ENCODE data around the gene KRT9.
"Not testable (repeated sequence)": the region's sequence is repeated elsewhere in the genome, so short reads cannot be mapped to it uniquely, and the experiment has no call there.

KRT9 gene

DNA sequence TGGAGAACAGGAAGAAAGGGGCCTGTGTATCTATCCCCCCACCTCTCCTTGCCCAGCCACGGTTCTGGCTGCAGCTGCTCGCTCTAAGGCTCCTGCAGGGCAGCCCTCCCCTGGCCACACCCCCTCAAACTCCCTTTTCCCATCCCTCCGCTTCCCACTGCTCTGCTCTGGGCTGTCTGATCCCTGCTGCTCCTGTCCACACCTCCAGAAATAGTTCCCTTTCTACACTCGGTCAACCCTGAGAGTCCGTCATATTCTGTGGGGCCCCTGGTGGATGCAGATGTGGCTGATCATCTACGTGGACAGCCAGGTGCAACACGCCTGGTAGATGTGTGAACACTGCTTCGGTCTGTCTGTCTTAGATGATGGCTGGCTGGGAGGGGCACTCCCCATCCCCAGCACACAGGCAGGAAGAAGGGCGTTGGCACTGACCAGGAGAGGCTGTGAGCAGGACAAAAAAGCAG lies 24.4 kb downstream of the KRT9 start:
- no peak for DNase-seq (ENCODE audit: low read depth in 2 of 2)

DNA sequence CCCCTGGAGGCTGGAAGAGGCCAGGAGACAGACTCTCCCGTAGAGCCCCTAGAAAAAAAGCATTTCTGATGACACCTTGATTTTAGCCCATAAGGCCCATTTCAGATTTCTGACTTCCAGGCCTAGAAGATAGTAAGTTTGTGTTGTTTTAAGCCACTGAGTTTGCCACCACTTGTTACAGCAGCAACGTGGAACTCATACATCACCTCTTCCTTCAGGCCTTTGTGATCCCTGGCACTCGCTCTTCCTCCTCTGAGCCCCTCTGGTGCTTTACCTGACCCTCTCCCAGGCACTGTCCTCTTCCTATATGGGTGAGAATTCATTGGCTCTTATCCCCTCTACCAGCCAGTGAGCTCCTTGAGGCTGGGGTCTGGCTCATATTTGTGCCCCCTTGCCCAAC lies 25.0 kb downstream of the KRT9 start:
- no peak for DNase-seq (ENCODE audit: low read depth in 2 of 2)

DNA sequence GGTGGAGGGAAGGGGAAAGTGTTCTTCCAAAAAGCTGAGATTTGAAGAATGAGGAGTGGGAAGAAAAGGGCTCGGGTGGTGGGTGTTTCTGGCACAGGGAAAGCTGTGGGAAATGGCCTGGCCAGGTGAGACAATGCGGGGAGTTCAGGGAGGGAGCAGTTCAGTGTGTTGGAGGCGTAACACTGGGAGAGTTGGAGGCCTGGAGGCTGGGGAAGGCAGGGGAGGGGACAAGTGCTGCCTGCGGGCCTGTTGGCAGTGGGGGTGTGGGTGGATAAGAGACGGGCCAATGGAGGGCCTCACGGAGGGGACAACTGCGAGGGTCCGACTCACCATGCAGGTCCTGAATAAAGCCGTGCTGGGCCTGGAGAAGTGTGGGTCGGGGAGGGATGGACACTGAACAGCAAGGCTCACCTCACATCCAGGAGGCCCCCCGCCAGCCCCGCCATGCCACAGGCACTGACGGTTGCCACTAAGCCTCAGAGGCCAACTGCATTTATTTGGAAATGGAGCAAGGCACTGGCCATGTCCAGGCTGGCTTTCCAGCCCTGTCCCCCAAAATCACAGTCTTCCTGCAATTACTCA lies 25.9 kb downstream of the KRT9 start:
- DNase-seq (ENCODE audit: low read depth in 2 of 2), result no peak

DNA sequence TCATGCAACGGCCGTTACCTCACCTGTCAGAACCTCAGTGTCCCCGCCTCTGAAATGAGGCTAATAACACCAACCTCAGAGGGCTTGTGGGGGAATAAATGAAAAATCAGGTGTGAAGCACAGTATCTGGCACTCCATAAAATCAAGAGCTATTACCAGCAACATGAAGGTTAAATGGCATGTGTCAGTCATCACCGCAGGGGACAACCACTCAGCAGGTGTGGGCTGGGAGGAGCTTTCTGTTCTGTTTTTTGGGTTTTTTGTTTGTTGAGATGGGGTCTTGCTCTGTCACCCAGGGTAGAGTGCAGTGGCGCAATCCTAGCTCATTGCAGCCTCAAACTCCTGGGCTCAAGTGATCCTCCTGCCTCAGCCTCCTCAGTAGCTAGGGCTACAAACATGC lies 26.9 kb downstream of the KRT9 start:
- DNase-seq (ENCODE audit: low read depth in 2 of 2), result no peak

DNA sequence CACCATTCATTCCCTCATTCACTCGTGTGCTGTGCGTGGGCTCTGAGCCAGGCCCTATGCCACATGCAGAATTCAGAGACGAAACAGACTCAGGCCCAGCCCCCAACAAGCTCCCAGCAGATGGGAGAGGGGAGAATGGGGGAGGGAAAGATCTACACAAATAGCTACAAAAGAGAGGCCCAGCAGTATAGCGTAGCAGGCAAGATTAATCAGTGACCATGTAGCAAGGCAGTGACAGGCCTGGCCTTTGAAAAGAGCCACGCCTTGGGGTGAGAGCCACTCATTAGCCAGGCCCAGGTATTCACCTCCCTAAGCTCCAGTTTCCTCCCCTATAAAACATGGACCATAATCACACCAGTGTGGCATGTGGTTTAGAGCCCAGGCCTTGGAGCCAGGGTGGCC lies 27.4 kb downstream of the KRT9 start:
- no peak for DNase-seq (ENCODE audit: low read depth in 2 of 2)

DNA sequence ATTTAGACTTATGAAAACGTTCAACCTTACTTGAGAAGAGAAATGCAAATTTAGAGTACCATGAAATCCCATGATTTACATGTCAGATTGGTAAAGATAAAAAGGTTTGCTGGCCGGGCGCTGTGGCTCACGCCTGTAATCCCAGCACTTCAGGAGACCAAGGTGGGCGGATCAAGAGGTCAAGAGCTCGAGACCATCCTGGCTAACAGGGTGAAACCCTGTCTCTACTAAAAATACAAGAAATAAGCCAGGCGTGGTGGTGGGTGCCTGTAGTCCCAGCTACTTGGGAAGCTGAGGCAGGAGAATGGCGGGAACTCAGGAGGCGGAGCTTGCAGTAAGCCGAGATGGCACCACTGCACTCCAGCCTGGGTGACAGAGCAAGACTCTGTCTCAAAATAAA lies 29.1 kb downstream of the KRT9 start:
- not testable (repeated sequence) for DNase-seq (ENCODE audit: low read depth in 2 of 2)

DNA sequence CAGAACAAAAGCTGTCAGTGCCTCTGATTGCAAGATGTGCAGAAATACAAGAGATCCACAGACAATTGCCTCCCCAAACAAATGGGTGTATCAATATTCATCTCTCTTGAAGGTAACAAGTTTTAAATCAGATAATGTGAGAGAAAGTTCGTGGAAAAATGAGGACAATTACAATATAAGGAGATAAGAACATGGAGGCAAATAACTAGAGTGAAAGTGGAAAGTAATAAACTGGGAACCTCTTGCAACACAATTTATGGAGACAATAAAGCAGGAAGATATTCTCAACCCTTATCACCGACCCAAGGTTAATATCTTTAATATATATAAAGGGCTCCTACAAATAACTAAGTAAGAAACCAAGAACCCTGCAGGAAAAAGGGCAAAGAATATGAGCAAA lies 29.5 kb downstream of the KRT9 start:
- no peak for DNase-seq (ENCODE audit: low read depth in 2 of 2)

DNA sequence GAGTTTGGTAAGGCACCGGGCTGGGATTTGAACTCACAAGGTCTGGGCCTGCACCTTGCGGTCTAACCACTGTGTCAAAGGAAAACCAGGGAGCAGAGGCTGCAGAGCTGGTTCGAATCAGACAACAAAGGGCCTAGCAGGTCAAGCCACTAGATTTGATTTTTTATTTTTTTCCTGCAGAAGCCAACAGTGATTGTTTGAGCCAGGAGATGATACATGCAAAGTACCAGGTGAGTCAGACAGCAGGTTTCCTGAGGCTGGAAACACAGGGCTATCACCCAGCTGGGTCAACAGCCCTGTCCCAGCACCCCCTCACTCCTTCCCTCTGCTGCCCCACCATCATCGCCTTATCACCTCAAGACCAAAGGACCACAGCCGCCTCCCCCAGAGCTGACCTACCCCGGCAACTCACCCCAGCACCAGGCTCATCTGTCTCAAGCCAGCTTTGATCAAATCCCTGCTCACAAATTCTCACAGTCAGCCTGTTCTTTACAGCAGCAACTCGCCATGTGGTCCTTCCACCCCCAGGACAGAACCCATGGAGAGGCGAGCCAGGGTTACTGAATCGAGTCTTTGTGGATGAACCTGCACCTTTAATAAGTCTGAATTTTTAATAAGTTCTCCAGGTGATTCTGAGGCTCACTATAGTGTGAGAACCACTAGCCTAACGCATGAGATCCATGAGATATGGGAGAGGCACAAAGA lies 30.8 kb downstream of the KRT9 start:
- no peak for DNase-seq (ENCODE audit: low read depth in 2 of 2)

DNA sequence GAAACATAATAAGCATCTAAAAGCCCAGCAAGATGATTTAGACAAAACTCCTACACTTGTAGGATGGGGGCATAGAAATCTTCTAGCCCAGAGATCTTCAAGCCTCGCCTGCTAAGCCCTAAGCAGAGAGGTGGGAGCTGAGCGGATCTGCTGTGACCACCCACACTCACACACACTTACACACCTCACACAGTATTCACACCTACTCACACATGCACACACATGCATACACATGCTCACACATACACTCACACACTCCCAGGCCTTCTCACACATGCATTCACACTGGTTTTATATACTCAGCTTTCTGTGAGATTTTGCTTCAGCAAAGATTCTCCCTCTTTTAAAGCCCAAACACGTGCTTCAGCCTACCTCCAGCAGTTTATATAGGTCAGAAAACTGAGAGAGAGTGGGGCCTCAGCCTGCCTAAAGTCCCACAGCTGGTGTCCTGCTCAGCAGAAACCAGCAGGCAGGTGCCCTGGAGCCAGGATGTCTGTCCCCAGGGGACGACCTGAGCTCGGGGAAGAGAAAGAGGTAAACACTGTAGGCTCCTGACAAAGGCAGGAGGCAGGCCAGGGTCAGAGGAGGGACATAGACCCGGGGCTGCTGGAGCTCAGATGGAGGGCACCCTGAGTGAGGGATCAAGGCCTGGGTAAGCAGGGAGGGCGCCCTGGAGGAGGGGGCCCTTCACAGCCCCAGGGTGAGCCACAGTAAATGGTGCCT lies 31.7 kb downstream of the KRT9 start:
- no peak for DNase-seq (ENCODE audit: low read depth in 2 of 2)

DNA sequence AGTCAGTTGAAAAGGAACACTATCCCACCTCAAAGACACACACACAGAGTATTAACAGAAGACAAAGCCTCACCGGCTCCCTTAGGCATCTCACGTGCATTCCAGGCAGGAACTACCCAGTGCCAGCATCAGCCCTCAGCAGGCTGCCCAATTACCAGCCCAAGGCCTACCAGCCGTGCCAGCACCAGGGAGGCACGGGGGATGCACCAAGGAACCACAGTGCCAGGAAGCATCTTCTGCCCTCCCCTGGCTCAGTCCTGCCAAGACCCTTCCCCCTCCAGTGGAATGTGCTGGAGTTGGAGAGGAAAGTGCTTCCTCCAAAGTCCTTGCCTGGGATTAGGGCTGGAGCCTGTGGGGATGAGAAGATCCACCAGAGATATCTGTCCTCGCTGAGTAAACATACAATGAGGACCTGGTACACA lies 32.8 kb downstream of the KRT9 start:
- DNase-seq (ENCODE audit: low read depth in 2 of 2), result no peak

DNA sequence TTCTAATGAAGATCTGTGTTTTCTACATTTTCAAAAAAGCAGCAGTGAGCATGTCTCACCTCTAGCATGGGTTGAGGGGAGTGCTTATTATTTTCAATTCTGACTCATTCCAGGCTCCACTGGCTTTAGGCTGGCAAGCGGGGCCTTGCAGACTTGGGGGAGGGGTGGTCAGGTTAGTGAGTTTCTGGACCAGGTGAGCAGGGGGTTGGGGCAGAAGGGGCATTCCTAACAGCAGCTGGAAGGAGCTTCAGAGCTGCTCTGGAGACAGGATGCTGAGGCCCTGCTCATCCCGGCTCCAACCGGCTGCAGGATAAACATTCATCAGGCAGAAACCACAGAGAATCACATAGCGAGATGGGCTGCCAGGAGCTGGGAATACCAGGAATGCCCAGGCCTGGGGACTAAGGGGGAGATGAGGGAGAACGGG lies 33.3 kb downstream of the KRT9 start:
- no peak for DNase-seq (ENCODE audit: low read depth in 2 of 2)

DNA sequence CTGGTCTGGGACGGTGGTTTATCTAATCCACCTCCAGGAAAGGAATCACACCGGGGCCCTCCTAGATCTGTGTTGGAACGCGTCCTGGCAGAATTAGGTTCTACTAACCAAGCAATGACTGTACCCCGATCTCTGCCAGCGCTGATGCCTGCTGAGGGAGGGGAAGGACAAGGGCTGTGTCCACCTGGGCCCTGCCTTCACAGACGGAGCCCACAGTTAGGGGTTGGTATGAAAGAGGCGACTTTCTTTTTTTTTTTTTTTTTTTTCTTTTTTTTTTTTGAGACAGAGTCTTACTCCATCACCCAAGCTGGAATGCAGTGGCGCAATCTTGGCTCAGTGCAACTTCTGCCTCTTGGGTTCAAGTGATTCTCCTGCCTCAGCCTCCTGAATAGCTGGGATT lies 33.9 kb downstream of the KRT9 start:
- no peak for DNase-seq (ENCODE audit: low read depth in 2 of 2)

DNA sequence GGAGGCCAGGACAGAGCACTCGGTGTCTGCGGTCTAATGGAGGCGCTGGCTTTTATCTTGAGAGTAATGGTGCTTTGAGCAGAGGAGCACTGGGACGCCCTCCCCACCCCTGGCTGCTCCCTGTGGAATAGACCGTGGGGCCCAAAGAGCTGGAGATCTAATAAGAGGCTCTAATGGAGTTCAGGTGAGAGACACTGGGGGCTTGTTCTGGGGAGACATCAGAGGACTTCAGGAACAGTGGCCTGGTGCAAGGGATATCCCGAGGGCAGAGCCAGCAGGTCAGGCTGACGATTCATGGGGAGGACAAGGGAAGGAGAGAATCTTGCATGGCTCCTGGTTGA lies 34.3 kb downstream of the KRT9 start:
- no peak for DNase-seq (ENCODE audit: low read depth in 2 of 2)

DNA sequence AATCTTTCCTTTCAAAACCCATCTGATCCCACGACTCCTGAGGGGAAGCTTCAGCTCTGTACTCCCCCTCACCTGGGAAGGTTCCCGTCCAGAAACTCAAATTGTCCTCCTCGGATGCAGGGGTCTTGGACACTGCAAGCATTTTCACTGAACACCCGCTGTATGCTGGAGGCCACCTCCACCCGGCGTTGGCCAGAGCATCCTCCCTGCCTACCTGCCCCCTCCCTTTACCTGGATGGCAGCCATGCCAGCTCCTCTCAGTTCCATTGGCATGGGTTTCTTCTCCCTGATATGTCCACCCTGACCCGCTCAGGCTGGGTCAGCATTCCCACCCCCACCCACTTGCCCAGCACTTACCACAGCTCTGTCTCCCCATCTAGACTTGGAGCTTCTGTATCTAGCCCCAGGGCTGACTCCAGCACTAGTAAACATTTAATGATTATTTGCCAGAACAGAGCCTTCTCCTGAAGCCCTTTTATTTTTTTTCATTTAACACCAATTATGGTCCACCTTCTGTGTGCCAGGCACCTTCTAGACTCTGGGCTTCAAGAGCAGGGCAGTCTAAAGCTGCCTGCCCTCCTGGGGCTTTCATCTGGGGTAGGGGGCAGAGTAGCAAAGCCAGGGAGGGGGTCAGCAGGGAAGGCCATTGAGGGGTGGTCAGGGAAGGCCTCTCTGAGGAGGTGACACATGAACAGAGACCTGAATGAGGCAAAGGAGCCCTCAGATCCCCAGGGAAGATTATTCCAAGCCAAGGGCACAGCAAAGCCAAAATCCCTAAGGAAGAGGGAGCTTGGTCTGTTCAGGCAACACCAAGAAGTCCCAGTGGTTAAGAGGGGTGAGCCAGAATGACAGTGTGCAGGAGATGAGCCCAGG lies 34.9 kb downstream of the KRT9 start:
- no peak for DNase-seq (ENCODE audit: low read depth in 2 of 2)

DNA sequence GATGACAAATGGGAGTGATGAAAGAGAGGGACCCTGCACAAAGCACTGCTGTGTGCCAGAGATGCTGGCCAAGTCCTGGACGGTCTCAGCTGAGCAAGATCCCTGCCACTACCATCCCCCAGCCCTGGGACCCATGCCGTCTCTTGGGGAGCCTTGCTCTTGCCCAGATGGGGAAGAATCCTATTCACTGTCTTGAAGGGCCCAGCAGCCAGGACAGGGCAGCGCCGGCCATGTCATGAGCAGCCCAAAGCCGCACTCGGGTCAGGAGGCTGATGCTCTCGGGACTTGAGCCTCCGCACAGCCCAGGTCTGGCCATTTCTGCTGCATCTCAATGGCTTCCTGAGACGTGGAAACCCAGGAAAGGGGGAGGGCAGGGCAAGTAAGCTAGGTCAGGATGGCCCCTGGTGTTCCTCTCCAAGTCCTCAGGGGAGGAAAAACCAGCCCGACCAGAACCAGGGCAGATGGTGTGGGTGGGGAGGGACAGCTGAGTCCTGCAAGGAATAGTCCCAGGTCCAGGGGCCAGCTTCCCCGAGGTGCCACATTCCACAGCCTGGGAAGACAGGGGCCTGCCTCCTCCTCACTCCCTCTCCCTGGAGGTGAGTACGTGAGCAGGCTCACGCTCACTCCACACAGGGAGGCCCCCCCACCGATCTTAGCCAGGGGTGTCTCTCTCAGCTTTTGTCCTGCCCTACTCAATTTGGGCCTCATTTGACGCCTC lies 35.9 kb downstream of the KRT9 start:
- DNase-seq (ENCODE audit: low read depth in 2 of 2), result no peak

DNA sequence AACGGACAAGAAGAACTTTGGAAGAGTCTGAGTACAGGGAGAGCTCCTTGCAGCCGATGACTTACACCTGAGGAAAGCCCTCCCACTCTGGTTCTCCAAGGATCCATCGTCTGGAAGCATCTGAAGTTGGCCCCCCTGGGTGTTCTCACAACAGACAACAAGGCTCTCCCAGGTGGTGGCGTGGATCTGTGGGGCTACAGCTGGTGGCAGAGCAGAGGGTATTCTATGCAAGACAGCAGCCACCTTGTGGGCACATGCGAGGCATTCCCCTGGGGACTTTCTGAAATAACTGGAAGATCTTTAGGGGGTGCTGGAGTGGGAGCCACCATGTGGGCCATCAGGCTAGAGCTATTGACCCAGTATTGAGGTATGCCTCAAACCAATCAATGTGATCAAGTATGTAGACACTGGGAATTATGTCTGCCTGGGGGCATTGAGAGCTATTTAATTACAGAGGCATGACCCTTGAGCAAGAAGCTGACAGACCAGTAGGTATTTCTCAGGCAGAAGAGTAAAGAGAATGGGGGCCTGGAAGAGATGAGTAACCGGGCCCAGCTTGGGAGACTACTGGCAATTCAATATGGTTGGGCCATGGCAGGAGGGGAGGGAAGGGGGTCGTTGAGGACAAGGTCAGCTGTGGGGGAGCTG lies 36.8 kb downstream of the KRT9 start:
- no peak for DNase-seq (ENCODE audit: low read depth in 2 of 2)

DNA sequence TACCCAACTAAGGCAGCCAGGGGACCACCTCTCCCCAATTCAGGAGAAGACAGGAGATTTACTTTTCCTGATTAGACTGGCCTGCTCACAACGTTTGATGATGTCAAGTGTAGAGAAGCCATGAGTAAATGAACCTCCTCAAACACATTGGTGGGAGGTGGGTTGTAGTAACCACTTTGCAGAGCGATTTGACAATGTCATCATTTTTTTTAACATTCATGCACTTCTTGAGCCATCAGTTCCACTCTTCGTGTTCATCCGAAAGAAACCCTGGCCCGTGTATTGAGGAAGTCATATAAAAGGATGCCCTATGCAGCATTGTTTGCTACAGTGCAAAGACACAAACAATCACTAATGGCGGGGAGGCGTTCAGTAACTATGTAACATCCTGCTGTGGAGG lies 38.2 kb downstream of the KRT9 start:
- no peak for DNase-seq (ENCODE audit: low read depth in 2 of 2)

DNA sequence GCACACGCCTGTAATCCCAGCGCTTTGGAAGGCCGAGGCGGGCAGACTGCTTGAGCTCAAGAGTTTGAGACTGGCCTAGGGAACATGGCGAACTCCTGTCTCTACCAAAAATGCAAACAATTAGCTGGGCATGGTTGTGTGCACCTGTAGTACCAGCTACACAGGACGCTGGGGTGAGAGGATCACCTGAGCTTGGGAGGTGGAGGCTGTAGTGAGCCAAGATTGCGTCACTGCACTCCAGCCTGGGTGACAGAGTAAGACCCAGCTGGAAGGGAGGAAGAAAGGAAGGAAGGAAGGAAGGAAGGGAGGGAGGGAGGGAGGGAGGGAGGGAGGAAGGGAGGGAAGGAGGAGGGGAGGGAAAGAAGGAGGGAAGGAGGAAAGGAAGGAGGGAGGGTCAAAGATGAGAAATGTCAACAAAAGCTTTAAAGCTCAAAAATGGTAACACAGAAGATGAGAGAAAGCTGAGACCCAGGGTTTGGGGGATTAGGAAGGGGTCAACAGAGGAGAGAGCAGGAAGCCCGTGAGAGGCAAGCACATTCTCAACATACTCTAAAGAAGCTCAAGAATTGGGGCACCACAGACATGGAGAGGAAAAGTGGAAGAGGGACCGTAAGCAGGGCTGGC lies 38.8 kb downstream of the KRT9 start:
- DNase-seq (ENCODE audit: low read depth in 2 of 2), result no peak

DNA sequence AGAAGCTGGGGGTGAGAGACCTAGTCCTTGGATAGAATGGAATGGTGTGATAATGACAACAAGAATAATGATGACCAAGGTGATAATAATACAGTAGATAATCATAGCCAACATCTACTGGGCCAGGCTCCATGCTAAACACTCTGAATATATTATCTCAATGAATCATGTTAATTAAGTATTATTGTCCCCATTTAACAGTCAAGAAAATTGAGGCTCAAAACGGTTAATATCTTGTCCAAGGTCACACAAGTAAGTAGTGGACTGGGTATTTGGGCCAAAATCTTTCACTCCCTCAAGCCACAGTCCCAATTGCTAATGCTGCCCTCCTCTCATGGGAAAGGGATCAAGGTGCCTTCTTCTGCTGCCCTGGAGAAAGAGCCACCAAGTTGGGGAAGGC lies 39.9 kb downstream of the KRT9 start:
- DNase-seq (ENCODE audit: low read depth in 2 of 2), result no peak

Data from stimulated activated CD8-positive, alpha-beta memory T cell treated with anti-CD3 and anti-CD28 coated beads, Interleukin-15, amount 100 ng/mL, for 4 hours (primary cell).